GM12878 (cell line): ENCODE data around the gene FGD3. TPM values are rescaled to one million over a fixed set of nuclear protein-coding genes. Genes with fewer than 3 reads are reported as not detected.

ENCODE experiments used
- ATAC-seq: fragments of 200-7000 bp; cut with Tn5 transposase; 3 replicates; pipeline ENCODE4 v1.9.1; 2020; ENCODE audit warnings: mild to moderate bottlenecking, moderate library complexity
- BruUV-seq: library from RNA; stranded (reverse); fragments of 400-500 nt; replicated peaks from 2 replicates; lab custom pipeline; 2021; lab: Mats Ljungman, UMichigan
- CTCF ChIA-PET: fragments of 300-600 bp; sonication (Branson Sonifier 250); formaldehyde crosslinking; extraction: SDS; loops from one replicate; lab custom pipeline; 2021; ENCODE audit warnings: inconsistent platforms; lab: Yijun Ruan, JAX
- POLR2A ChIA-PET: fragments of 350-600 bp; formaldehyde crosslinking; extraction: SDS; loops from one replicate; lab custom pipeline; 2021; ENCODE audit warnings: inconsistent platforms; lab: Charles Lee
- RAD21 ChIA-PET: fragments of 300-600 bp; sonication (Branson Sonifier 250); formaldehyde crosslinking; loops from one replicate; lab custom pipeline; 2023; ENCODE audit warnings: antibody characterized with exemption; ENCODE audit not compliant: unreplicated experiment; lab: Charles Lee
- SMC1A ChIA-PET: fragments of 300-600 bp; sonication (Branson Sonifier 250); formaldehyde crosslinking; loops from one replicate; lab custom pipeline; 2023; ENCODE audit not compliant: unreplicated experiment, uncharacterized antibody; lab: Charles Lee
- DNase-seq: peaks from one replicate; pipeline ENCODE4 v3.0.0-alpha.2; 2011; ENCODE audit warnings: low read depth, low spot score
- FAIRE-seq: peaks from 3 replicates; lab custom pipeline; 2011; peaks lifted over from hg19 to GRCh38; lab: Jason Lieb, UNC
- H2AFZ ChIP-seq: 2 replicates; pipeline ENCODE4 v1.6.0; 2011; ENCODE audit warnings: low read depth, low read length, control low read depth; ENCODE audit not compliant: control insufficient read depth
- H3K27ac ChIP-seq: 2 replicates; pipeline ENCODE4 v1.5.1; 2011; ENCODE audit warnings: control low read depth; ENCODE audit not compliant: control insufficient read depth, insufficient read depth
- H3K27me3 ChIP-seq, 2 experiments: replicated peaks in 1 of 2; 2 replicates each; pipeline versions ENCODE4 v1.6.0 to v1.6.1; 2011; ENCODE audit warnings: low read length in 1 of 2; ENCODE audit not compliant: control insufficient read depth in 2 of 2, insufficient read depth in 2 of 2
- H3K36me3 ChIP-seq, 2 experiments: 2 replicates each; pipeline ENCODE4 v1.5.1; 2011; ENCODE audit warnings: low read length in 1 of 2; ENCODE audit not compliant: control insufficient read depth in 2 of 2, insufficient read depth in 2 of 2
- H3K4me1 ChIP-seq: 2 replicates; pipeline ENCODE4 v1.6.1; 2011; ENCODE audit warnings: mild to moderate bottlenecking, low read length, moderate library complexity, mixed read lengths; ENCODE audit not compliant: control insufficient read depth, insufficient read depth
- H3K4me2 ChIP-seq: 2 replicates; pipeline ENCODE4 v1.6.0; 2011; ENCODE audit warnings: control low read depth; ENCODE audit not compliant: control insufficient read depth, insufficient read depth
- H3K4me3 ChIP-seq: fragments of 200-600 bp; sonication (generic); 2 replicates; pipeline ENCODE4 v1.5.1; 2016
- H3K79me2 ChIP-seq: 2 replicates; pipeline ENCODE4 v1.6.0; 2011; ENCODE audit warnings: low read length; ENCODE audit not compliant: control insufficient read depth, insufficient read depth
- H3K9ac ChIP-seq: 2 replicates; pipeline ENCODE4 v1.8.0; 2011; ENCODE audit warnings: low read length, control low read depth, mixed read lengths; ENCODE audit not compliant: control insufficient read depth, insufficient read depth
- H3K9me3 ChIP-seq: replicated peaks from 3 replicates; pipeline ENCODE4 v1.5.1; 2011; ENCODE audit warnings: mild to moderate bottlenecking, low read length; ENCODE audit not compliant: control insufficient read depth, insufficient read depth
- H4K20me1 ChIP-seq: 2 replicates; pipeline ENCODE4 v1.6.0; 2011; ENCODE audit not compliant: control insufficient read depth, insufficient read depth
- CEBPB ChIP-seq, 2 experiments: fragments of 150-350 bp in 1 of 2; IDR thresholded peaks; 2 replicates each; pipeline ENCODE4 v1.6.1; 2012 to 2014; ENCODE audit warnings: low read depth in 2 of 2, low read length in 2 of 2, borderline replicate concordance in 1 of 2, inconsistent platforms in 1 of 2
- CHD1 ChIP-seq: IDR thresholded peaks from 2 replicates; pipeline ENCODE4 v1.6.1; 2012; ENCODE audit warnings: low read depth, low read length, improper control_type of control experiment
- CHD4 ChIP-seq: fragments of 200-600 bp; sonication (generic); IDR thresholded peaks from 2 replicates; pipeline ENCODE4 v1.6.1; 2016; ENCODE audit warnings: mild to moderate bottlenecking
- CREM ChIP-seq: IDR thresholded peaks from 2 replicates; pipeline ENCODE4 v1.6.1; 2014; ENCODE audit warnings: antibody characterized with exemption, low read depth
- EED ChIP-seq: sonication (generic); IDR thresholded peaks from 2 replicates; pipeline ENCODE4 v1.6.1; 2016; ENCODE audit warnings: antibody characterized with exemption, low read depth
- ESRRA ChIP-seq: IDR thresholded peaks from 2 replicates; pipeline ENCODE4 v1.6.1; 2012; ENCODE audit warnings: mild to moderate bottlenecking, low read length, improper control_type of control experiment
- FOXK2 ChIP-seq: fragments of 450-650 bp; IDR thresholded peaks from 2 replicates; pipeline ENCODE4 v1.6.1; 2017; ENCODE audit warnings: mild to moderate bottlenecking, moderate library complexity
- IKZF1 ChIP-seq: fragments of 450-650 bp; conservative IDR thresholded peaks from 2 replicates; pipeline ENCODE4 v1.6.1; 2017; ENCODE audit warnings: antibody characterized with exemption, mild to moderate bottlenecking
- MTA2 ChIP-seq: fragments of 450-650 bp; IDR thresholded peaks from 2 replicates; pipeline ENCODE4 v1.6.1; 2016; ENCODE audit warnings: low read depth, mild to moderate bottlenecking, moderate library complexity
- NFXL1 ChIP-seq: fragments of 450-650 bp; IDR thresholded peaks from 2 replicates; pipeline ENCODE4 v1.6.1; 2017; ENCODE audit warnings: antibody characterized with exemption, mild to moderate bottlenecking, borderline replicate concordance
- NFYB ChIP-seq: IDR thresholded peaks from 2 replicates; pipeline ENCODE4 v1.6.1; 2011; ENCODE audit warnings: low read depth, mild to moderate bottlenecking, low read length, improper control_type of control experiment, moderate library complexity; ENCODE audit not compliant: insufficient read depth
- POU2F2 ChIP-seq: IDR thresholded peaks from 3 replicates; pipeline ENCODE4 v1.6.1; 2011; ENCODE audit warnings: low read depth, mild to moderate bottlenecking, low read length, borderline replicate concordance
- SREBF1 ChIP-seq: IDR thresholded peaks from 2 replicates; pipeline ENCODE4 v1.6.1; 2012; ENCODE audit warnings: mild to moderate bottlenecking, low read length
- STAT3 ChIP-seq: IDR thresholded peaks from 2 replicates; pipeline ENCODE4 v1.6.1; 2011; ENCODE audit warnings: low read depth, low read length, improper control_type of control experiment
- WGBS: methylation state at CpG from one replicate; pipeline ENCODE4 v1.1.6; 2016; ENCODE audit warnings: low lambda C conversion rate; ENCODE audit not compliant: insufficient replicate concordance, insufficient coverage; ENCODE audit errors: missing lambda C conversion rate; 5-methylcytosine and 5-hydroxymethylcytosine counted together
- in situ Hi-C: fragments of 300-500 bp; cut with MboI; formaldehyde crosslinking; loops from 9 replicates; pipeline ENCODE4 v1.14.3; 2018; ENCODE audit warnings: mixed read lengths
- intact Hi-C: fragments of 100-400 bp; cut with micrococcal nuclease; formaldehyde crosslinking; loops from one replicate; pipeline ENCODE4 v1.14.2; 2022; ENCODE audit not compliant: unreplicated experiment
- polyA plus RNA-seq, 11 experiments: library from polyadenylated mRNA; depleted of rRNA in 4 of 11; unstranded in 6 of 11; stranded (reverse) in 5 of 11; fragments of >200 nt; fragmentation: Nextera tagmentation in 4 of 11; fragmentation: Illumina TruSeq in 1 of 11; extraction: Ambion mirVana in 4 of 11; extraction: Trizol in 1 of 11; gene quantifications; 1 replicate in 1 of 11; 2 replicates in 10 of 11; pipeline versions ENCODE4 v1.2.1 to v1.2.3, GENCODE V29; 2011 to 2016; ENCODE audit warnings: inconsistent platforms in 2 of 11, missing spikeins in 2 of 11, low read depth in 1 of 11
- total RNA-seq, 4 experiments: library from RNA; depleted of rRNA in 3 of 4; stranded (reverse); fragments of >200 nt in 3 of 4; fragmentation: Illumina TruSeq in 1 of 4; extraction: Trizol in 1 of 4; gene quantifications; 2 replicates each; pipeline versions ENCODE4 v1.2.1 to v1.2.3, GENCODE V29; 2013 to 2021
- TF ChIP-seq, protein P1 (sequence below): fragments of 450-650 bp; IDR thresholded peaks from 2 replicates; pipeline ENCODE4 v1.6.1; 2017; ENCODE audit warnings: low read depth, mild to moderate bottlenecking, moderate library complexity

The FGD3 gene
- total and polyA plus RNA-seq, 10 of the 15 experiments (the other 5 are each of a cell fraction or from before 2014, with no cell fraction given) = 0.26 to 18.1 (median 12.4) TPM

DNA sequence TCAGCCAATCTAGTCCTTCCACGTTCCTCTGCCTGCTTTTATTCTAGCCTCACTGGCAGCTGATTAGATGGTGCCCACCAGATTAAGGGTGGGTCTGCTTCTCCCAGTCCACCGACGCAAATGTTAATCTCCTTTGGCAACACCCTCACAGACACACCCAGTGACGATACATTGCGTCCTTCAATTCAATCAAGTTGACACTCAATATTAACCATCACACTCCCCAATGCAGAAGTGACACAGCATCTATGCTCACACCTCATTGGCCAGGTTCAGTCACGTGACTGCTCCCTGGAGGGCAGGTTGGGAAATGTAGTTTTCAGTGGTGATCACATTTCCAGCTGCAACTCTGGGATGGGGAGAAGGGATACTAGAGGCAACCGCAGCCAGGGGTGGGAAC, 124.1 kb downstream of the FGD3 start (continued):
- TF ChIP-seq SREBF1 (no peak), FOXK2 (no peak), MTA2 (no peak), NFYB (0 out of 2 replicates have a peak, but pooled peaks have one; percentile 42), ESRRA (no peak)

DNA sequence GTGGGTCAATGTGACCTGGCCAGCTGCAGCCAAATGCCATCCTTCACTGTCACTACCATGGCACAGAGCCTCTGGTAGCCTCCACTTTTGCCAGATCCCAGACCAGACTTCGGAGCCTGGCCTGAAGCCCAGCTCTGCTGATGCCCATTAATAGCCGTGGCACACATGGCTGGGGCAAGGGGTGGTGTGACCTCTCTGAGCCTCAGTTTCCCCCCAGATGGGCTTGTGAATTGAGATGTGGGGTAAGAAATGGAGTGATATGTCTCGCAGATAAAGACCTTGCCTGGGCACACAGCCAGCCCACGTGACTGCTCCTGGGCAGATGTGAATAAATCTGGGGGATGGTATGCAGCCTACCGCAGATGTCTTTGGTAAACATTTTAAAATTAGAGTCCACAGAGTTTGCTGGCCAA, 125.1 kb downstream of the FGD3 start:
- TF ChIP-seq CHD4 (no peak), CEBPB (IDR thresholded peaks at IDR 0.05; ENCODE audit: borderline replicate concordance in 1 of 2, low read depth in 2 of 2, low read length in 2 of 2) (no peak), CHD1 (no peak), IKZF1 (no peak), EED (no peak), STAT3 (no peak), CREM (no peak), NFXL1 (no peak), POU2F2 (no peak)
- TF ChIP-seq, protein P1, sequence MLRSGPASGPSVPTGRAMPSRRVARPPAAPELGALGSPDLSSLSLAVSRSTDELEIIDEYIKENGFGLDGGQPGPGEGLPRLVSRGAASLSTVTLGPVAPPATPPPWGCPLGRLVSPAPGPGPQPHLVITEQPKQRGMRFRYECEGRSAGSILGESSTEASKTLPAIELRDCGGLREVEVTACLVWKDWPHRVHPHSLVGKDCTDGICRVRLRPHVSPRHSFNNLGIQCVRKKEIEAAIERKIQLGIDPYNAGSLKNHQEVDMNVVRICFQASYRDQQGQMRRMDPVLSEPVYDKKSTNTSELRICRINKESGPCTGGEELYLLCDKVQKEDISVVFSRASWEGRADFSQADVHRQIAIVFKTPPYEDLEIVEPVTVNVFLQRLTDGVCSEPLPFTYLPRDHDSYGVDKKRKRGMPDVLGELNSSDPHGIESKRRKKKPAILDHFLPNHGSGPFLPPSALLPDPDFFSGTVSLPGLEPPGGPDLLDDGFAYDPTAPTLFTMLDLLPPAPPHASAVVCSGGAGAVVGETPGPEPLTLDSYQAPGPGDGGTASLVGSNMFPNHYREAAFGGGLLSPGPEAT = no peak
- H3K9me3 ChIP-seq = no peaks in the 10 kb centered on the region
- no peak overlapping the region for H3K4me3 ChIP-seq
- no peaks in the 10 kb centered on the region for H4K20me1 ChIP-seq
- no peak overlapping the region for H3K27ac ChIP-seq
- RAD21 ChIA-PET = no interaction called here
- H3K4me1 ChIP-seq = no peaks in the 10 kb centered on the region
- CTCF ChIA-PET = no interaction called here
- SMC1A ChIA-PET = interaction anchor here (1.2 kb wide), 1 partner anchor 8 kb away, joined by 4 read pairs; no protein-coding TSS in a partner anchor
- POLR2A ChIA-PET = no interaction called here
- ATAC-seq (no peak), DNase-seq (no peak), FAIRE-seq (no peak)
- no peaks in the 10 kb centered on the region for H3K27me3 ChIP-seq
- no peak overlapping the region for H2AFZ ChIP-seq
- peaks cover 1% of the 10 kb centered on the region for H3K79me2 ChIP-seq
- intact Hi-C loops = no loop called here
- BruUV-seq = no TSS peak
- H3K4me2 ChIP-seq = no peak overlapping the region
- WGBS = 96% methylated on average over 5 of the region's 5 CpGs
- in situ Hi-C loops = no loop called here
- H3K9ac ChIP-seq = no peak overlapping the region
- H3K36me3 ChIP-seq = peaks cover 0 to 6% of the 10 kb centered on the region in 2 experiments; a peak in 3 of 4 replicates
